Astrocyte (in vitro differentiated cells and primary cell): ENCODE data around the gene SMYD2.

Source experiments
- EZH2 ChIP-seq: IDR thresholded peaks from 2 replicates; pipeline ENCODE4 v1.6.1; 2012; ENCODE audit warnings: mild to moderate bottlenecking, low read length, inconsistent platforms; ENCODE audit not compliant: insufficient read depth
- TF ChIP-seq, protein P1 (sequence below): IDR thresholded peaks from 2 replicates; pipeline ENCODE4 v1.5.1; 2011; ENCODE audit warnings: low read depth, mild to moderate bottlenecking, inconsistent platforms, low read length, moderate library complexity; ENCODE audit not compliant: insufficient read depth

DNA sequence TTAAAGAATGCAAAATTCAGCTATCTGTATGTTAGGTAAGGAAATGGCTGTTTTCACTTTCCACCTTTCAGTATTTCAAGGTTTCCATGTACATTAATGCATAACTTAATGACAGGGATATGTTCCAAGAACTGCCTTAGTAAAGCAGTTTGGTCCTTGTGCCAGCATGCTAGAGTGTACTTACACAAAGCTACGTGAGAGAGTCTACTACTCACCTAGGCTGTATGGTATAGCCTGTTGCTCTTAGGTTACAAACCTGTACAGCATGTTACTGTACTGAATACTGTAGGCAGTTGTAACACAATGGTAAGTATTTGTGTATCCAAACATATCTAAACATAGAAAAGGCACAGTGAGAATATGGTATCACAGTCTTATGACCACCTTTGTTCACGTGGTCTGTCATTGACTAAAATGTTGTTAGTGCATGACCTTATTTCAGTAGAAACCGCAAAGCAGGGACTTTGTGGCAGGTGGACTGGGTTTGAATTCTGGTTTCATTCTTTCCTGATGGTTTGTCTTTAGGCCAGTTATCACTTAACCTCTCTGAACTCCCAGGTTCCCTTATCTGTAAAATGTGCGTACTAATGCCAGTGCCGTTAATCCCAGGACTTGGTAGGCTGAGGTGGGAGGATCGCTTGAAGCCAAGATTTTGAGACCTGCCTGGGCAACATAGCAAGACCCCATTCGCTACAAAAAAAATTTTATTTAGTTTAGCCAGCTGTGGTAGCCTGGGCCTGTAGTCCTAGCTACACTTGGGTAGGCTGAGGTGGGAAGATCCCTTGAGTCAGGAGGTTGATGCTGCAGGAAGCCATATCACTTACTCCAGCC lies 4.9 kb downstream of the SMYD2 start:
- TF ChIP-seq, protein P1, sequence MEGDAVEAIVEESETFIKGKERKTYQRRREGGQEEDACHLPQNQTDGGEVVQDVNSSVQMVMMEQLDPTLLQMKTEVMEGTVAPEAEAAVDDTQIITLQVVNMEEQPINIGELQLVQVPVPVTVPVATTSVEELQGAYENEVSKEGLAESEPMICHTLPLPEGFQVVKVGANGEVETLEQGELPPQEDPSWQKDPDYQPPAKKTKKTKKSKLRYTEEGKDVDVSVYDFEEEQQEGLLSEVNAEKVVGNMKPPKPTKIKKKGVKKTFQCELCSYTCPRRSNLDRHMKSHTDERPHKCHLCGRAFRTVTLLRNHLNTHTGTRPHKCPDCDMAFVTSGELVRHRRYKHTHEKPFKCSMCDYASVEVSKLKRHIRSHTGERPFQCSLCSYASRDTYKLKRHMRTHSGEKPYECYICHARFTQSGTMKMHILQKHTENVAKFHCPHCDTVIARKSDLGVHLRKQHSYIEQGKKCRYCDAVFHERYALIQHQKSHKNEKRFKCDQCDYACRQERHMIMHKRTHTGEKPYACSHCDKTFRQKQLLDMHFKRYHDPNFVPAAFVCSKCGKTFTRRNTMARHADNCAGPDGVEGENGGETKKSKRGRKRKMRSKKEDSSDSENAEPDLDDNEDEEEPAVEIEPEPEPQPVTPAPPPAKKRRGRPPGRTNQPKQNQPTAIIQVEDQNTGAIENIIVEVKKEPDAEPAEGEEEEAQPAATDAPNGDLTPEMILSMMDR, result no peak
- no peak for TF ChIP-seq EZH2
